SK-N-MC (cell line): Measurements from ENCODE around the gene SHB.

Source experiments
- DNase-seq: peaks from one replicate; pipeline ENCODE4 v3.0.0-alpha.2; 2011; ENCODE audit warnings: low read depth, low spot score
- H3K27ac ChIP-seq: fragments of 200-600 bp; sonication (generic); 2 replicates; pipeline ENCODE4 v1.5.1; 2016; ENCODE audit warnings: mixed run types
- H3K36me3 ChIP-seq: fragments of 200-600 bp; sonication (generic); 2 replicates; pipeline ENCODE4 v1.6.1; 2017; ENCODE audit warnings: antibody characterized with exemption, low read length, mixed read lengths; ENCODE audit not compliant: insufficient read depth
- H3K4me3 ChIP-seq: fragments of 200-600 bp; sonication (generic); 2 replicates; pipeline ENCODE4 v1.5.1; 2016
- H3K9ac ChIP-seq: fragments of 200-600 bp; sonication (generic); 2 replicates; pipeline ENCODE4 v1.8.0; 2017; ENCODE audit warnings: mixed run types, mixed read lengths; ENCODE audit not compliant: insufficient read length
- H3K9me3 ChIP-seq: fragments of 200-600 bp; sonication (generic); 2 replicates; pipeline ENCODE4 v1.6.1; 2017; ENCODE audit warnings: low read depth, mild to moderate bottlenecking, antibody characterized with exemption, low read length, moderate library complexity, mixed read lengths
- EZH2 ChIP-seq: fragments of 200-600 bp; sonication (generic); IDR thresholded peaks from one replicate; pipeline ENCODE4 v1.6.1; 2017; ENCODE audit warnings: antibody characterized with exemption
- FOXP2 ChIP-seq: optimal IDR thresholded peaks from 2 replicates; pipeline ENCODE3; 2011; ENCODE audit warnings: mild to moderate bottlenecking, moderate library complexity; ENCODE audit not compliant: insufficient read depth; ENCODE audit errors: extremely low read length, control extremely low read depth
- POLR2AphosphoS5 ChIP-seq: IDR thresholded peaks from 2 replicates; pipeline ENCODE4 v1.6.1; 2012; ENCODE audit warnings: mild to moderate bottlenecking, low read depth, low read length, borderline replicate concordance

SHB gene

DNA sequence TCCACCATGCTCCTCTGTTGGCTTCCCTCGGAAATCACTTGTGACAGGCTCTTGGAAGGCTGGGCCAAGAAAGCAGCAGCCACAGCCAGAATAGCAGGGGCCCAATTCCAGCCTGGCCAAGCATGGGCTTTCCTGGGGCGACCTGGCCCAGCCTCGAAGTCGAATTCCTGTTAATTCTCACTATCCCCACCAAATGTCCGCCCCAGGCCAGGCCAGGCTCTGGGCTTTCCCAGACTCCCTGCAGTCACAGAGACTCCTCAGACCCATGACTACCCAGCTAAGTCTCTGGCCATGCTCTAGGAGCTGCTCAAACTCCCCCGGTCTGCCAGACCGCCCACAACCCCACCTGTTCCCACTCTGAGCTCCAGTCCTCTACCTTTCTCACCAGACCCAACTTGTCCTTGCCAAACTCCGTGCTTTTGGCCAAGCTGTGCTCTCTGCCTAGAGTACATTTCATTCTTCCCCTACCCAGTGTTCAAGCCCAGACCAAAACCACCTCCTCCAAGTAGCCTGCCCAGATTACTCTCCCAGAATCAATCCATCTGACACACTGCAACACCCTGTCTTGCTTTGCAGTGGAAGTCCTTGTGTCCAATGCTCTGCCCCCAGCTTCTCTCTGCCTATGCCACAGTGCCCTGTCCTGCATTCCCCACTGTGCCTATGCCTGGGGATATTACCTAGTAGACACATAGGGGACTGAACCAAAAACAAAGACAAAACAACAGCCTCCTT is 26.2 kb downstream of the SHB start:
- no peak for TF ChIP-seq FOXP2
- no peak for TF ChIP-seq EZH2
- no peak for TF ChIP-seq POLR2AphosphoS5
- H3K9ac ChIP-seq, result no peak overlapping the region
- H3K36me3 ChIP-seq, result no peaks in the 10 kb centered on the region
- no peak overlapping the region for H3K4me3 ChIP-seq
- peak overlapping the region; percentile 65; the same call in 1 of the 2 replicates for H3K27ac ChIP-seq
- no peak for DNase-seq
- H3K9me3 ChIP-seq, result no peaks in the 10 kb centered on the region

DNA sequence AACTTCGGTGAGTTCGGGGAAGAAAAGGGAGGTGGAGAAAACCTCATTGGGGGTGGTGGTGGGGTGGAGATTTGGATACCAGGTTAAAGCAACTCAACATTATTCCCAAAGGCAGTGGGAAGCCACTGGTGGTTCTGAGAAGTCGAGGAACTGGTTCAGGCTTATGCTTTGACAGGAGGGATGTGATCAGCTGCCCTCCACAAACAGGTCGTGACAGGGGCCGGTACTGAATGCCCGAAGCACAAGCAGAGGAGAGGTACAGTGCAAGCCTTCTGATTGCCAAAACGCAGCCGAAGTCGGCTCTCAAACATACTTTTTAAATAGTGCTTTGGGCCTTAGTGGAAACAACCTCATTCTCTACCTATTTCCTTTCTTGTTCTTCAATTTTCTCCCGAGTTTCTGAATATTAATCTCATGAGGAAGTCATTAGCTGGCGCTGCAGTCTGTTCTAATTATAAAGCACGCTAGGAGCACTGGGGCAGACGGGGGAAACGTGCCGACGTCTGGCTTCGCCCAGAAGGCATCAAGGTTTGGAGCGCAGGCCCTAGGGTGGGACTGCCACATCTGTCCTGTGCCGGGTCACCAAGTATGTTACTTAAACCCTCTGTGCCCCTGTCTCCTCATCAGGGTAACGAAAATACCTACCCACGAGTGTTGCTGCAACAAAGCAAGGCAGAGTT is 27.3 kb downstream of the SHB start:
- no peak for DNase-seq
- Histone ChIP-seq H3K9me3 (no peaks in the 10 kb centered on the region), H3K4me3 (peak overlapping the region; percentile 39), H3K27ac (peak overlapping the region; percentile 65; the same call in 1 of the 2 replicates), H3K36me3 (no peaks in the 10 kb centered on the region), H3K9ac (no peak overlapping the region)
- TF ChIP-seq EZH2 (no peak), FOXP2 (no peak), POLR2AphosphoS5 (no peak)

DNA sequence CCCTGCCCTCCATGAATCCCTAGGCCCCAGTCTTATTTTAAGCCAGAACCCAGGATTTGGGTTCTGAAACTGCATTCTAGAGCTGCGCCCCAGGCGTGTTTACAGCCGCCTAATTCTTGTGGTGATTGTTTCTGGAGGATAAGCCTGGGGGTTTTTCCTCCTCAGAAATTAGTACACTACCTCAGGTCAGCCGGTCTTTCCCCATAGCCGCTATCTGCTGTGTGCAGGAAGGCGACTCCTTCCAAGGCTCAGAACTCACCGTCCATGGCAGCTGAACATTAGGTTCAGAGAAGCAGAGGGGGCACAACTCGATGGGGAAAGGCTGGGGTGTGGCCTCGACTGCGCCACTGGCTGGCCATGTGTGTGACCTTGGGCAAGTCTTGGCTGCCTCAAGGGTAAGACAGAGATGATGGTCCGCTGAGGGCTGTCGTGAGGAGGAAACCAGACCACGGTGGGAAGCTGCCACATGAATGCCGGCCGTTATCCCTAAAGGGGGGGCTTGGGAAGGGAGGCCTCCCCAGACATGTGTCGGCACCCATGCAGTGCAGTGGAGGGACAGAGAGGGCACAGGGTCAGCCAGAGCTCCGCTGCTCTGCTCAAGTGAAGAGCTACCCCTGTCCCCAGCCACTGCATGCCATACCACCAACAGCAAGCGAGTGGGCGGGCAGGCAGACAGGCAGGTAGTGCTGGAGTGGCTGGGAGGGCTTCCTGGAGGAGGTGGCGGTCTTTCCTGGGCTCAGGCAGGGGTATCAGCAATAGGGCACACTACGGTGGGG is 28.9 kb downstream of the SHB start:
- Histone ChIP-seq H3K9me3 (no peaks in the 10 kb centered on the region), H3K4me3 (peak overlapping the region; percentile 47), H3K9ac (peak overlapping the region; percentile 58), H3K27ac (peak overlapping the region; percentile 68), H3K36me3 (no peaks in the 10 kb centered on the region)
- no peak for DNase-seq
- TF ChIP-seq EZH2 (no peak), FOXP2 (no peak), POLR2AphosphoS5 (no peak)

DNA sequence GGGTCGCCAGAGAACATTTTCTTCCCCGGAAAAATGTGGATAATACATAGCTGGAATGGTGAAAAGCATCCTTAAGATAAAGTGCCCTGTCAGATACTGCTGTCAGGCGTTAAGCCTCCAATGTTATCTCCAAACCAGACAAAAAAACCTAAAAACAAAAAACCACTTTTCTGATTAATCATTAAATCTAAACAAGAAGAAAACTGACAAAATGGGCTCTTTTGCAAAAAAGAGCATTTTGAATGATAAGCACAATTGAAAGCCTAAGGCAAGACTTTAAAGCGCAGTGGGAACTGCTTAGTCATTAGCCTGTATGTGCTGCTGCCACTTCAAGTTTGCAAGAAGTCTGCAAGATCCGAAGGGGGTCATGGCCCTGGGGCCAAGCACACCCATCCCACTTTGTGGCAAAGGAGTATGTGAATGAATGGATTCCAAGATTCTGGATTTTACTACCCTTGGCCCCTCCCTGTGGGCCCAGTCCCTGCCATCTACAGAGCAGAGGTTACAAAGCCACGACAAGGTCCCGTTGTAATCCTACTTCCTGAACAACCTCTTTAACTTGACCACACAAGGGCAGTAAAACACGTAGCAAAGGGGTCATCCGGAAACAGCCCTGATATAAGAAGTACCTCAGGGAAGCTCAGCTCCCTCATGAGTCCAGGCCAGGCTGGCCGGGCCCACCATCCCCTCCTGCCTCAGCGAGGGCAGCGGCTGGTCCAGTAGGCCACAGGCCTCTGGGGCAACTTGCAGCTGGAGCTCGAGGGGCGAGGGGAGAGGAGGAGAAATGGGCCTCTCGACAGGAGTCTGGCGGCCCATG is 29.7 kb downstream of the SHB start:
- no peaks in the 10 kb centered on the region for H3K36me3 ChIP-seq
- H3K9me3 ChIP-seq, result no peaks in the 10 kb centered on the region
- H3K9ac ChIP-seq, result peak overlapping the region; percentile 58
- peak; percentile 21; the same call in 1 of the 2 replicates for TF ChIP-seq POLR2AphosphoS5
- TF ChIP-seq EZH2, result no peak
- TF ChIP-seq FOXP2, result no peak
- peak overlapping the region; percentile 47 for H3K4me3 ChIP-seq
- H3K27ac ChIP-seq, result peak overlapping the region; percentile 68
- no peak for DNase-seq

DNA sequence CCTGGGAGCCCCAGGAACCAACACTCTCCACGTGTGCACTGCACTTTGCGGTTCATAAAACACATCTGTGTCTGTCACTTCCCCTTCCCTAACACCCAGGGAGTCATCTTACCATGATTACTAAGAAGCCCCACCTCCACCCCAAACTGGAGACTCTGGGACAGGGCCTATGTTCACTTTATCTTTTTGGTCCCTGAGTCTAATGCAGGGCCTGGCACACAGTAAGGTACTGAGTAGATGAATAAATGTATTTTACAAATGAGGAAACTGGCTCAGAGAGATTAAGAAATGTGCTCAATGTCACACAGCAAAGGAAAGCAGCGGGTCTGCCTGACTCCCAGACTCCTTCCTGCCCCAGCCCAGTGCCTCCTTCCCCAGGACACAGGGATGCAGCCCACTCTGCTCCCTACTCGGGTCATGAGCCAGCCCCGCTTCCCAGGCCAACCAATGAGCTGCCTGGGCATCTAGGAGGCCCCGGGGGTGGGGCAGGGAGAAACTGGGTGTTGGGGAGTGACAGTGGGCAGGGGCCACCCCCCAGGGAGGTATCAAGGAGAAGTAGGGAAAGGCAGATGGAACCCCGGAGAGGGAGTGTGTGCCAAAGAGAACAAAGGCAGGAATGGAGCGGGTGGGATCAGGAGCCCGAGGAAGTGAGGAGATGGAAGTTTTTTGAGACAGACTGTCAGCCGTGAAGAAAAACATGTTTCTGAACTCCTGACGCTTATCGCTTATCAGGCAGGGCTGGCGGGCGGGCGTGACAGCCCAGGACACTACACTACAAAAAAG is 30.5 kb downstream of the SHB start:
- DNase-seq, result no peak
- H3K36me3 ChIP-seq, result no peaks in the 10 kb centered on the region
- peak overlapping the region; percentile 47 for H3K4me3 ChIP-seq
- H3K9me3 ChIP-seq, result no peaks in the 10 kb centered on the region
- no peak overlapping the region for H3K9ac ChIP-seq
- TF ChIP-seq FOXP2, result no peak
- TF ChIP-seq EZH2, result no peak
- TF ChIP-seq POLR2AphosphoS5, result no peak
- H3K27ac ChIP-seq, result peak overlapping the region; percentile 68; the same call in 1 of the 2 replicates

DNA sequence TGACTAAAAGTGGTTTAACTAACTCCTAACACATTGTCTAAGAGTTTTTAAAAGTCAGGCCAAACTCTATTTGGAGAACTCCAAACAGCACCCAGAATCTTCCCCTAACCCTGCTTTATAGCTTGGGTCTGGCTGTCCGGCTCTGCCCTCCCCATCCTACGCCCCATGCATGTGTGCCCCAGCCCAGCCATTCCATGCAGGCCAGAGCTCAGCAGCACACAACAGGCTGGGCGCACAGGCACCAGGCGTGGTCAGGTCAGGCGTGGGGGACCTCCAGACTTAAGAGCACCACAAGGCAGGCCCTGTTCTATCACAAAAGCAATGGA is 31.1 kb downstream of the SHB start:
- H3K36me3 ChIP-seq, result no peaks in the 10 kb centered on the region
- no peak for TF ChIP-seq EZH2
- TF ChIP-seq FOXP2, result no peak
- no peak for TF ChIP-seq POLR2AphosphoS5
- no peak overlapping the region for H3K27ac ChIP-seq
- H3K9me3 ChIP-seq, result no peaks in the 10 kb centered on the region
- H3K4me3 ChIP-seq, result no peak overlapping the region
- no peak for DNase-seq
- H3K9ac ChIP-seq, result peak overlapping the region; percentile 41

DNA sequence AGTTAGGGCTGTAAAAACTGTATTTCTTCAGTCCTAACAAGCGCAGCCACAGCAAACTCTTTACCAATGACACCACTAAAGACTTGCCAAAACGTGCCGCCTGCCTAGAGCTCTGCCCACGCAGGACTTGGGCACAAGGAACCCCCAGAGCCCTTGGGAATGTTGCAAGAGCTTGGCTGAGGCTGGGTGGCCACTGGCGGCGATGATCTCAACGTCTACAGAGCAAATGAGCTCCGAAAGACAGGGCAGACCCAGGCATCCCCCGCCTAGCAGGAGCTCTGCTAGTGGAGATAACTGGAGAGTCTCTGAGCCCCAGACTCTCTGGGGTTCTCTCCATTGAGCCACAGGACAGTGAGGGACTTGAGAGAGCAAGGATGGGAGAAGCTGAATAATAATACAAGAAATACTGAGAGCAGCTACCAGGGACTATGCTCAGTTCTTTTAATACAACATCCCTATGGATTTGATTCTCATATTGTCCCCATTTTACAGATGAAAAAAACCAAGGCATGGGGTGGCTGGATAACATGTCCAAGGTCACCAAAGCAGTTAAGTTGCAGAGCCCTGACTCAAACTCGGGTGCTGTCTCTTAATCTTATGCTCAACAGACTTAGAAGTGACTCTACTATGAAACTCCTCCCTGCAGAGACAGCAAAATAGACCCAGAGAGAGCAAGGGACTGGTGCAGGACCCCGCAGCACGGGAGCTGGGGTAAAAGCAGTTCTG is 32.5 kb downstream of the SHB start:
- H3K9me3 ChIP-seq, result no peaks in the 10 kb centered on the region
- no peaks in the 10 kb centered on the region for H3K36me3 ChIP-seq
- H3K4me3 ChIP-seq, result no peak overlapping the region
- no peak overlapping the region for H3K27ac ChIP-seq
- TF ChIP-seq FOXP2, result no peak
- no peak for TF ChIP-seq POLR2AphosphoS5
- TF ChIP-seq EZH2, result no peak
- no peak overlapping the region for H3K9ac ChIP-seq
- no peak for DNase-seq
